ENCODE data around the gene AGMAT.
"Not testable (repeated sequence)": the region's sequence is repeated elsewhere in the genome, so short reads cannot be mapped to it uniquely, and the experiment has no call there.

AGMAT gene

GRCh38 chr1:15616373-15617172 lies 31.7 kb upstream of the AGMAT start:
- FAIRE-seq (no peak), DNase-seq (ENCODE audit: low spot score) (peak; percentile 24)

- FAIRE-seq (no peak), DNase-seq (ENCODE audit: low spot score) (no peak)
Measured at GRCh38 chr1:15610167-15610566, 25.3 kb upstream of the AGMAT start.

- FAIRE-seq: no peak
Measured at GRCh38 chr1:15609631-15610030, 24.8 kb upstream of the AGMAT start.

GRCh38 chr1:15605398-15606383 lies 20.8 kb upstream of the AGMAT start:
- DNase-seq (ENCODE audit: low spot score) (no peak), FAIRE-seq (no peak)

More at GRCh38 chr1:15609631-15610030, 24.8 kb upstream of the AGMAT start:
- no peak for DNase-seq (ENCODE audit: low spot score)

GRCh38 chr1:15604400-15604799 lies 19.5 kb upstream of the AGMAT start:
- FAIRE-seq: not testable (repeated sequence)

GRCh38 chr1:15603966-15604282 lies 19.1 kb upstream of the AGMAT start:
- not testable (repeated sequence) for DNase-seq (ENCODE audit: low spot score); FAIRE-seq

More at GRCh38 chr1:15604400-15604799, 19.5 kb upstream of the AGMAT start:
- DNase-seq (ENCODE audit: low spot score): not testable (repeated sequence)

GRCh38 chr1:15603050-15603965 lies 18.5 kb upstream of the AGMAT start:
- DNase-seq (ENCODE audit: low spot score) (peak; percentile 97), FAIRE-seq (peak; percentile 88)

GRCh38 chr1:15598436-15598835 lies 13.6 kb upstream of the AGMAT start:
- no peak for FAIRE-seq

GRCh38 chr1:15595809-15596617 lies 11.2 kb upstream of the AGMAT start:
- no peak for FAIRE-seq
- DNase-seq (ENCODE audit: low spot score): no peak

More at GRCh38 chr1:15598436-15598835, 13.6 kb upstream of the AGMAT start:
- DNase-seq (ENCODE audit: low spot score): no peak

- FAIRE-seq: no peak
Measured at GRCh38 chr1:15592285-15592684, 7.4 kb upstream of the AGMAT start.

GRCh38 chr1:15583016-15583706 lies 1.7 kb downstream of the AGMAT start:
- FAIRE-seq (no peak), DNase-seq (ENCODE audit: low spot score) (no peak)

More at GRCh38 chr1:15592285-15592684, 7.4 kb upstream of the AGMAT start:
- no peak for DNase-seq (ENCODE audit: low spot score)

GRCh38 chr1:15579683-15580047 lies 5.2 kb downstream of the AGMAT start:
- FAIRE-seq (no peak), DNase-seq (ENCODE audit: low spot score) (no peak)

GRCh38 chr1:15578921-15579682 lies 5.7 kb downstream of the AGMAT start:
- DNase-seq (ENCODE audit: low spot score) (no peak), FAIRE-seq (no peak)

GRCh38 chr1:15577691-15578090 lies 7.2 kb downstream of the AGMAT start:
- DNase-seq (ENCODE audit: low spot score): no peak
- FAIRE-seq: no peak

GRCh38 chr1:15575549-15576150 lies 9.2 kb downstream of the AGMAT start:
- DNase-seq (ENCODE audit: low spot score) (no peak), FAIRE-seq (no peak)

- DNase-seq (ENCODE audit: low spot score) (no peak), FAIRE-seq (no peak)
Measured at GRCh38 chr1:15574741-15575140, 10.1 kb downstream of the AGMAT start.

- FAIRE-seq: no peak
- DNase-seq (ENCODE audit: low spot score): no peak
Measured at GRCh38 chr1:15573477-15573876, 11.4 kb downstream of the AGMAT start.

GRCh38 chr1:15571266-15571665 lies 13.6 kb downstream of the AGMAT start:
- no peak for FAIRE-seq
- DNase-seq (ENCODE audit: low spot score): no peak

Measured in urothelium cell line (cell line).